HFFc6 (cell line): ENCODE data around the gene TENM4. TPM values are rescaled to one million over a fixed set of nuclear protein-coding genes. Genes with fewer than 3 reads are reported as not detected.

Source experiments
- DNase-seq: peaks from one replicate; pipeline ENCODE4 v3.0.0-alpha.2; 2018
- H3K27ac Mint-ChIP-seq: 2 replicates; pipeline ENCODE4 v1.8.0; 2020; ENCODE audit warnings: mild to moderate bottlenecking, mixed read lengths
- H3K27me3 Mint-ChIP-seq: 2 replicates; pipeline ENCODE4 v1.8.0; 2021; ENCODE audit warnings: mild to moderate bottlenecking, moderate library complexity, mixed read lengths; ENCODE audit not compliant: insufficient read depth
- H3K36me3 Mint-ChIP-seq: 2 replicates; pipeline ENCODE4 v1.8.0; 2021; ENCODE audit warnings: low read depth, mixed read lengths
- H3K4me1 Mint-ChIP-seq: 2 replicates; pipeline ENCODE4 v1.8.0; 2020; ENCODE audit warnings: low read depth, mixed read lengths
- H3K4me3 Mint-ChIP-seq: 2 replicates; pipeline ENCODE4 v1.8.0; 2020; ENCODE audit warnings: mild to moderate bottlenecking, moderate library complexity, mixed read lengths
- H3K9me3 Mint-ChIP-seq: 2 replicates; pipeline ENCODE4 v1.8.0; 2020; ENCODE audit warnings: mild to moderate bottlenecking, mixed read lengths
- total RNA-seq, 6 experiments: library from RNA; stranded (reverse); fragmentation: NEBNext Ultra II Directional; extraction: Animal tissue kit (Norgen Biotek cat#: 25700); gene quantifications; 2 replicates in 1 of 6; 3 replicates in 5 of 6; pipeline ENCODE4 v1.2.3, GENCODE V29; 2021
- TF ChIP-seq, protein P1 (sequence below): fragments of 200-600 bp; sonication (generic); IDR thresholded peaks from 2 replicates; pipeline ENCODE4 v1.5.0; 2021; ENCODE audit warnings: antibody characterized with exemption, mild to moderate bottlenecking

Gene TENM4
- total RNA-seq, 6 experiments from 2014 or later: 20.9 to 45.5 (median 26.5) TPM

DNA sequence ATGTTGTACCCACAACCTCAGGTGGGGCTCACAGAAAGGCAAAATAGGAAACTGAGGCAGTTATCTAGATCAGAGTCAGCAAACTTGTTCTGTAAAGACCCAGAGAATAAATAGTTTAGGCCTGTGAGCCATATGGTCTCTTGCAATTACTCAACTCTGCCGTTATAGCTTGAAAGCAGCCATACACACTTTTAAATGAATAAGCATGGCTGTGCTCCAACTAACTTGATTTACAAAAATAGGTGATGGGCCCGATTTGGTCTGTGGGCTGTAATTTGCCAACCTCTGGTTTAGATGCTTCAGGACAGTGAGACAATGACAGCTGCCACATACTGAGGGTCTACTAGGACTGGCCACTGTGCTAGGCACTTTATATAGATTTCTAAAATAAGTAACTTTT lies 667.3 kb downstream of the TENM4 start:
- peaks cover 12% of the 10 kb centered on the region; the same call in 1 of the 2 replicates for H3K36me3 Mint-ChIP-seq
- DNase-seq: no peak
- H3K4me1 Mint-ChIP-seq: peaks cover 20% of the 10 kb centered on the region
- H3K4me3 Mint-ChIP-seq: no peak overlapping the region
- H3K27me3 Mint-ChIP-seq: no peaks in the 10 kb centered on the region
- H3K27ac Mint-ChIP-seq: no peak overlapping the region
- TF ChIP-seq, protein P1, sequence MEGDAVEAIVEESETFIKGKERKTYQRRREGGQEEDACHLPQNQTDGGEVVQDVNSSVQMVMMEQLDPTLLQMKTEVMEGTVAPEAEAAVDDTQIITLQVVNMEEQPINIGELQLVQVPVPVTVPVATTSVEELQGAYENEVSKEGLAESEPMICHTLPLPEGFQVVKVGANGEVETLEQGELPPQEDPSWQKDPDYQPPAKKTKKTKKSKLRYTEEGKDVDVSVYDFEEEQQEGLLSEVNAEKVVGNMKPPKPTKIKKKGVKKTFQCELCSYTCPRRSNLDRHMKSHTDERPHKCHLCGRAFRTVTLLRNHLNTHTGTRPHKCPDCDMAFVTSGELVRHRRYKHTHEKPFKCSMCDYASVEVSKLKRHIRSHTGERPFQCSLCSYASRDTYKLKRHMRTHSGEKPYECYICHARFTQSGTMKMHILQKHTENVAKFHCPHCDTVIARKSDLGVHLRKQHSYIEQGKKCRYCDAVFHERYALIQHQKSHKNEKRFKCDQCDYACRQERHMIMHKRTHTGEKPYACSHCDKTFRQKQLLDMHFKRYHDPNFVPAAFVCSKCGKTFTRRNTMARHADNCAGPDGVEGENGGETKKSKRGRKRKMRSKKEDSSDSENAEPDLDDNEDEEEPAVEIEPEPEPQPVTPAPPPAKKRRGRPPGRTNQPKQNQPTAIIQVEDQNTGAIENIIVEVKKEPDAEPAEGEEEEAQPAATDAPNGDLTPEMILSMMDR: no peak
- H3K9me3 Mint-ChIP-seq: no peaks in the 10 kb centered on the region

DNA sequence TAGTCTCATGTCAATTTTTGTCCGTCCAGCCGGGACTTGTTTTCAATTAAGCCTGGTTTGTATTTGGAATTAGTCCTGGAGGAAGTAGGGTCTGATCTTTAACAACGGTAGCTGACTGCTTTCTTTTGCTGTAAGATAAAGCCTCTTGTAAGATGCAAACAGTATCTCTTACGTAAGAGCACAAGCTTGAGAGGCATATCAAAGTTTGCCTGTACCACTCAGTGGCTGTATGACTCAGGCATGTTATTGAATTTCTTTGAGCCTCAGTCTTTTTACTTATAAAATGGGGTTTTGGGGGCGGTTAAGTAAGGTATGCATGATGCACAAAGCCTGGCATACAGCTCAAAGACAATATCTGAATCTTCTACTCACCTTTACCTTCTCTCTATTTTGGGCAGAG lies 667.8 kb downstream of the TENM4 start:
- H3K9me3 Mint-ChIP-seq: no peaks in the 10 kb centered on the region
- H3K4me1 Mint-ChIP-seq: peaks cover 23% of the 10 kb centered on the region
- DNase-seq: no peak
- no peak overlapping the region for H3K4me3 Mint-ChIP-seq
- H3K36me3 Mint-ChIP-seq: 0 out of 2 replicates have a peak, but pooled peaks cover 12% of the 10 kb centered on the region
- no peaks in the 10 kb centered on the region for H3K27me3 Mint-ChIP-seq
- H3K27ac Mint-ChIP-seq: no peak overlapping the region
- TF ChIP-seq, protein P1: no peak

DNA sequence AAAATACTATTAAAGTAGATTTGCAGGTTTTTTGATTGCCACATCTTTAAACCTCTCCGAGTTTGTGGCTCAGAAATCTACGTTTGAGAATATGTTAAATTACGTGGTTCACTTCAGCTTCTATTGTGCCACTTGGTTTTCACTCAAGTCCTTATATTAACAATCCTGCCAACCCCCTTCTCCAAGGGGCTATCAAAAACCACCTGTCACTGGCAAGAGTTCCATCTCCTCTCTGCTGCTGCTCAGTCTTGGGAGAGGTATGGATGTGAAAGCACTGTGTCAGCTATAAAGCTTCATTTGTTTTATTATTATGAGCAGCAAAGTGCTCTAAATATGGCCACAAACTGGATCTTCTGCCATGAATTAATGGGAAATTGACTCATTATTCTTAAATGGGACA lies 668.6 kb downstream of the TENM4 start:
- no peak overlapping the region for H3K27ac Mint-ChIP-seq
- TF ChIP-seq, protein P1: no peak
- no peak for DNase-seq
- H3K36me3 Mint-ChIP-seq: 0 out of 2 replicates have a peak, but pooled peaks cover 12% of the 10 kb centered on the region
- no peak overlapping the region for H3K4me3 Mint-ChIP-seq
- peaks cover 30% of the 10 kb centered on the region for H3K4me1 Mint-ChIP-seq
- no peaks in the 10 kb centered on the region for H3K9me3 Mint-ChIP-seq
- no peaks in the 10 kb centered on the region for H3K27me3 Mint-ChIP-seq

- DNase-seq: no peak
- TF ChIP-seq, protein P1: no peak
- Mint-ChIP-seq H3K9me3 (no peaks in the 10 kb centered on the region), H3K27ac (no peak overlapping the region), H3K4me3 (no peak overlapping the region), H3K27me3 (no peaks in the 10 kb centered on the region), H3K36me3 (0 out of 2 replicates have a peak, but pooled peaks cover 12% of the 10 kb centered on the region), H3K4me1 (peaks cover 19% of the 10 kb centered on the region)
Observed at GRCh38 chr11:78770931-78771330, 669.9 kb downstream of the TENM4 start.

- TF ChIP-seq, protein P1: no peak
- H3K27me3 Mint-ChIP-seq: no peaks in the 10 kb centered on the region; the same call in 1 of the 2 replicates
- no peaks in the 10 kb centered on the region for H3K9me3 Mint-ChIP-seq
- 0 out of 2 replicates have a peak, but pooled peaks cover 12% of the 10 kb centered on the region for H3K36me3 Mint-ChIP-seq
- no peak for DNase-seq
- no peak overlapping the region for H3K4me3 Mint-ChIP-seq
- peaks cover 19% of the 10 kb centered on the region for H3K4me1 Mint-ChIP-seq
- H3K27ac Mint-ChIP-seq: no peak overlapping the region
Observed at GRCh38 chr11:78768971-78769370, 671.9 kb downstream of the TENM4 start.

DNA sequence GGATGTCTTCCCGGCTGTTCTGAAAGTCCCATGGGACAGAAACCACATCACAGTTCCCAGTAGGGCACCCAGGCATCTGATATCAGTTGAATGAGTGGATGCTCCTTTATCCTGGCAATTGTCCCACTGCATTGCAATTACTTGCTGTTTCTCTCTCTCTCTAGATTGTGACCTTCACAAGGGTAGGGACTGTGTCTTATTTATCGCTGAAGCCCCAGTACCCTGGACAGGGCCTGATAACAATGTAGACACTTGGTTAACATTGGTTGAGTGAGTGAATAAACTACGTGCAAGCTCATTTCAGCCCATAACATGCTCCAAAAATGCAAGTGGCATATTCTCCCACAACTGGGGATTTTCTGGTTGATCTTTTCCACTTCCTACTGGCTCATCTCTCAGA lies 672.5 kb downstream of the TENM4 start:
- Mint-ChIP-seq H3K9me3 (no peaks in the 10 kb centered on the region), H3K27ac (no peak overlapping the region), H3K27me3 (no peaks in the 10 kb centered on the region; the same call in 1 of the 2 replicates), H3K36me3 (0 out of 2 replicates have a peak, but pooled peaks cover 12% of the 10 kb centered on the region), H3K4me3 (no peak overlapping the region), H3K4me1 (peaks cover 17% of the 10 kb centered on the region)
- DNase-seq: no peak
- TF ChIP-seq, protein P1: no peak
